Trophoblast cell (in vitro differentiated cells and primary cell): ENCODE results near the gene PHF1.

Experiments used
- DNase-seq, 2 donors: peaks; one replicate each; pipeline ENCODE4 v3.0.0-alpha.2; 2016
- H2AFZ ChIP-seq: 2 replicates; pipeline ENCODE4 v1.6.1; 2013; ENCODE audit warnings: low read length, moderate library complexity, mild to moderate bottlenecking; ENCODE audit not compliant: insufficient read depth, poor library complexity
- H2AK5ac ChIP-seq: 2 replicates; pipeline ENCODE4 v1.6.1; 2013; ENCODE audit warnings: mild to moderate bottlenecking, low read length
- H2BK120ac ChIP-seq: 2 replicates; pipeline ENCODE4 v1.6.1; 2013; ENCODE audit warnings: low read length, mild to moderate bottlenecking, moderate library complexity; ENCODE audit not compliant: insufficient read depth, poor library complexity
- H2BK12ac ChIP-seq: 2 replicates; pipeline ENCODE4 v1.6.1; 2013; ENCODE audit warnings: mild to moderate bottlenecking, low read length, moderate library complexity
- H2BK5ac ChIP-seq: 2 replicates; pipeline ENCODE4 v1.6.1; 2013; ENCODE audit warnings: low read length, low read depth, moderate library complexity, mild to moderate bottlenecking; ENCODE audit not compliant: poor library complexity
- H3K14ac ChIP-seq: 2 replicates; pipeline ENCODE4 v1.6.1; 2013; ENCODE audit warnings: mild to moderate bottlenecking, low read length
- H3K18ac ChIP-seq: 2 replicates; pipeline ENCODE4 v1.6.1; 2013; ENCODE audit warnings: mild to moderate bottlenecking, low read length
- H3K23ac ChIP-seq: 2 replicates; pipeline ENCODE4 v1.6.1; 2013; ENCODE audit warnings: low read length
- H3K27ac ChIP-seq: 2 replicates; pipeline ENCODE4 v1.5.1; 2013; ENCODE audit warnings: low read depth, mild to moderate bottlenecking, inconsistent platforms, low read length, moderate library complexity
- H3K27me3 ChIP-seq: 2 replicates; pipeline ENCODE4 v1.6.1; 2013; ENCODE audit warnings: inconsistent platforms, mild to moderate bottlenecking, low read length, moderate library complexity; ENCODE audit not compliant: insufficient read depth
- H3K36me3 ChIP-seq, 2 experiments: 1 replicate in 1 of 2; 2 replicates in 1 of 2; pipeline ENCODE4 v1.6.1; 2013; ENCODE audit warnings: low read length in 2 of 2, mild to moderate bottlenecking in 2 of 2, moderate library complexity in 1 of 2; ENCODE audit not compliant: insufficient read depth in 2 of 2, control insufficient read depth in 1 of 2
- H3K4ac ChIP-seq: 2 replicates; pipeline ENCODE4 v1.6.1; 2013; ENCODE audit warnings: low read depth, mild to moderate bottlenecking, low read length, moderate library complexity
- H3K4me1 ChIP-seq, 2 experiments: 1 replicate in 1 of 2; 2 replicates in 1 of 2; pipeline ENCODE4 v1.6.1; 2013; ENCODE audit warnings: low read length in 2 of 2, mild to moderate bottlenecking in 2 of 2, moderate library complexity in 1 of 2; ENCODE audit not compliant: insufficient read depth in 2 of 2, control insufficient read depth in 1 of 2
- H3K4me2 ChIP-seq: 2 replicates; pipeline ENCODE4 v1.6.1; 2013; ENCODE audit warnings: inconsistent platforms, mild to moderate bottlenecking, low read length, moderate library complexity
- H3K4me3 ChIP-seq: 2 replicates; pipeline ENCODE4 v1.5.1; 2013; ENCODE audit warnings: mild to moderate bottlenecking, low read depth, low read length, inconsistent platforms
- H3K79me1 ChIP-seq: one replicate; pipeline ENCODE4 v1.6.1; 2013; ENCODE audit warnings: low read length
- H3K79me2 ChIP-seq: 2 replicates; pipeline ENCODE4 v1.6.1; 2013; ENCODE audit warnings: low read length, mild to moderate bottlenecking; ENCODE audit not compliant: control insufficient read depth, insufficient read depth, poor library complexity
- H3K9ac ChIP-seq: 2 replicates; pipeline ENCODE4 v1.6.1; 2013; ENCODE audit warnings: mild to moderate bottlenecking, low read length
- H3K9me3 ChIP-seq: 2 replicates; pipeline ENCODE4 v1.6.1; 2013; ENCODE audit warnings: low read depth, mild to moderate bottlenecking, control low read depth, inconsistent platforms, low read length; ENCODE audit not compliant: insufficient read depth
- H4K12ac ChIP-seq: 2 replicates; pipeline ENCODE4 v1.6.1; 2013; ENCODE audit warnings: low read depth, mild to moderate bottlenecking, low read length, moderate library complexity
- H4K8ac ChIP-seq: 2 replicates; pipeline ENCODE4 v1.6.1; 2013; ENCODE audit warnings: low read depth, mild to moderate bottlenecking, low read length, moderate library complexity
- H4K91ac ChIP-seq: one replicate; pipeline ENCODE4 v1.6.1; 2013; ENCODE audit warnings: low read depth, mild to moderate bottlenecking, low read length, moderate library complexity
- WGBS: extraction: QIAGEN DNeasy Blood & Tissue Kit; methylation state at CpG from one replicate; pipeline ENCODE4 v1.1.7; 2013; ENCODE audit warnings: missing lambda C conversion rate; ENCODE audit not compliant: insufficient read length, insufficient coverage; ENCODE audit errors: extremely low coverage; 5-methylcytosine and 5-hydroxymethylcytosine counted together

PHF1 gene

DNA sequence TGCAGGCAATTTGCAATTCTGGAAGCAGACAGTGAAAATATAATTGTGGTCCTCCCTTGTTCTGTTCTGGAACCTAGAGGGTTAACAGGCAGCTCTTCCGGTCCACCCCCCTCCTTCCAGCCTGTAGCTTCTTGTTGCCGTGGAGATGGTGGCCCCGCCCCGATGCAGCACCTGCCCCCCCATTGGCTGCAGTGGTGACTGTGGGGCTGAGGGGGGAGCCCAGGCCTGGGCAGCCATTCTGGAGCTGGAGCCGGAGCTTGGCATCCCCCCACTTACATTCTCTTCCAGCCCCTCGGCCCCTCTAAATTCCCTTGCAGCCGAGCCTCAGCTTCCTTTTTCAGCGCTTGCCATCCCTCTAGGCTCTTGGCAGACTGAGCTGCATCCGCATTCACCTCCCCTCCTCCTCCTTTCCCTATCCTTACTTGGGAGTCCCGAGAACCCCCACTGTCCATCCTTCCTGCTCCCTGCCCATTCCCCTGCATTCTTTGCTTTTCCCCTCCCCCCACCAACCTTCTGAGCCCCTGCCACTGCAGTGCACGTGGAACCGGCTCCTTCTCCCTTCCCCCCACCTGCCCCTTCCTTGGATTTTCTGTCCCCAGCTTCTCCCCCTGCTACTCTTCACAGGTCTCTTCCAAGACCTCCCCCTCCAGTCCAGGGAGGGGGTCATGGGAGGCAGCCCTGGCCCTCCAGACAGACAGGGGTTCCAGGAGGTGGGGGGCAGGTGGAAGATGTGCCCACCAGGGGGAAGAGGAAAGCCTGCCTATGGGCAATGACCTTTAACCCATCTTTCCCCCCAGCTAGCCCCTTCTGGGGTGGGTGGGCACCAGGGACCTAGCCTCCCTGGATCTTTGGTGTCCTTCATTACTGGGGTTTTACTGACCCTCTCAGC lies 20.4 kb downstream of the PHF1 start:
- H3K79me1 ChIP-seq = peaks cover 4% of the 10 kb centered on the region
- peaks cover 39 to 48% of the 10 kb centered on the region in 2 experiments for H3K4me1 ChIP-seq
- H3K18ac ChIP-seq = peak overlapping the region; percentile 45
- H3K4me2 ChIP-seq = peak overlapping the region; percentile 68
- no peak overlapping the region for H2AFZ ChIP-seq
- no peak overlapping the region for H3K9ac ChIP-seq
- no peak overlapping the region for H2BK120ac ChIP-seq
- H3K4ac ChIP-seq = no peak overlapping the region
- H3K79me2 ChIP-seq = peaks cover 2% of the 10 kb centered on the region
- WGBS = no CpG with 5 or more reads among the region's 12 CpGs
- no peaks in the 10 kb centered on the region for H3K27me3 ChIP-seq
- no peak overlapping the region for H2BK12ac ChIP-seq
- H3K27ac ChIP-seq = no peak overlapping the region
- no peak overlapping the region for H4K8ac ChIP-seq
- H2AK5ac ChIP-seq = no peak overlapping the region
- no peak overlapping the region for H3K14ac ChIP-seq
- no peak overlapping the region for H4K12ac ChIP-seq
- no peak overlapping the region for H4K91ac ChIP-seq
- H3K9me3 ChIP-seq = peaks cover 2% of the 10 kb centered on the region
- no peak overlapping the region for H2BK5ac ChIP-seq
- peaks cover 6 to 12% of the 10 kb centered on the region in 2 experiments for H3K36me3 ChIP-seq
- no peak for DNase-seq
- H3K23ac ChIP-seq = no peak overlapping the region
- no peak overlapping the region for H3K4me3 ChIP-seq

DNA sequence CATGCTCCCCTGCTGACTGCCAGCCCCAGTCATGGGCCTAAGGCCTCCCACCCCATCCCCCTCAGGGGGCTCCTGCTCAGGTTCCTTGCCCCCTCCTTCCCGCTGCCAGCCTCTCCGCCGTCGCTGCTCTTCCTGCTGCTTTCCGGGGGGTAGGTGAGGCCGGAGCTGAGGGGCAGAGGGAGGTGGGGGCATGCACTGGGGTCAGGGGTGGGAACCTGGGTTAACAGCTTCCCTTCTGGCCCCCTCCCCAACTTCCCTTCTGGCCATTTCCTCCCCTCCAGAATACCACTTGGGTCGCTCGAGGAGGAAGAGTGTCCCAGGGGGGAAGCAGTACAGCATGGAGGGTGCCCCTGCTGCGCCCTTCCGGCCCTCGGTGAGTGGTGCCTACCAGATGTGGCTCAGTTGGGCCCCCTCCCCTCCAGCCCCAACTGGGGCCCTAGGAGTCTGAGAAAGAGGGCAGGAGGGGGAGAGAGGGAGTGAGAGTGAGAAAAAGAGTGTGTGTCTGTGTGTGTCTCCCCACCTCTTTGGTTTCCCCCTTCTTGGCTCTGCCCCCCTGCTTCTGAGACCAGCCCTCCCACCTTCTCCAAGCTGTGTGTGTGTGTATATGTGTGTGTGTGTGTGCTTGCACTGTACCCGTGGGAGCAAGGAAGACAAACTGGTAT lies 21.2 kb downstream of the PHF1 start:
- peaks cover 2% of the 10 kb centered on the region for H3K79me2 ChIP-seq
- no peak overlapping the region for H3K4me3 ChIP-seq
- no peak for DNase-seq
- peaks cover 8 to 16% of the 10 kb centered on the region in 2 experiments for H3K36me3 ChIP-seq
- H3K9ac ChIP-seq = no peak overlapping the region
- H4K91ac ChIP-seq = no peak overlapping the region
- H3K4ac ChIP-seq = no peak overlapping the region
- peak overlapping the region; percentile 3 for H3K14ac ChIP-seq
- H2AFZ ChIP-seq = no peak overlapping the region
- H3K27ac ChIP-seq = no peak overlapping the region
- H3K4me2 ChIP-seq = no peak overlapping the region
- H3K23ac ChIP-seq = no peak overlapping the region
- H3K79me1 ChIP-seq = peaks cover 4% of the 10 kb centered on the region
- H3K27me3 ChIP-seq = no peaks in the 10 kb centered on the region
- WGBS = no CpG with 5 or more reads among the region's 12 CpGs
- H4K12ac ChIP-seq = no peak overlapping the region
- H3K4me1 ChIP-seq = peaks cover 38 to 45% of the 10 kb centered on the region in 2 experiments
- no peak overlapping the region for H2BK5ac ChIP-seq
- no peak overlapping the region for H2BK12ac ChIP-seq
- H3K9me3 ChIP-seq = peaks cover 4% of the 10 kb centered on the region
- H2AK5ac ChIP-seq = no peak overlapping the region
- no peak overlapping the region for H4K8ac ChIP-seq
- H2BK120ac ChIP-seq = no peak overlapping the region
- peak overlapping the region; percentile 45 for H3K18ac ChIP-seq

GRCh38 chr6:33432546-33432945 lies 21.7 kb downstream of the PHF1 start:
- H2AK5ac ChIP-seq = no peak overlapping the region
- H3K4me1 ChIP-seq = peaks cover 33 to 40% of the 10 kb centered on the region in 2 experiments
- H4K12ac ChIP-seq = no peak overlapping the region
- no peak overlapping the region for H3K14ac ChIP-seq
- H2AFZ ChIP-seq = no peak overlapping the region
- no peak overlapping the region for H3K23ac ChIP-seq
- H2BK12ac ChIP-seq = no peak overlapping the region
- H3K4me2 ChIP-seq = peak overlapping the region; percentile 24
- H2BK5ac ChIP-seq = no peak overlapping the region
- no peak overlapping the region for H2BK120ac ChIP-seq
- no peak overlapping the region for H3K4me3 ChIP-seq
- peaks cover 2% of the 10 kb centered on the region for H3K79me2 ChIP-seq
- peaks cover 3% of the 10 kb centered on the region for H3K79me1 ChIP-seq
- no peak overlapping the region for H4K8ac ChIP-seq
- no peak overlapping the region for H4K91ac ChIP-seq
- DNase-seq = no peak
- no CpG with 5 or more reads among the region's 10 CpGs for WGBS
- no peaks in the 10 kb centered on the region for H3K27me3 ChIP-seq
- H3K9ac ChIP-seq = no peak overlapping the region
- no peak overlapping the region for H3K27ac ChIP-seq
- H3K18ac ChIP-seq = no peak overlapping the region
- peaks cover 9 to 22% of the 10 kb centered on the region in 2 experiments for H3K36me3 ChIP-seq
- no peak overlapping the region for H3K4ac ChIP-seq
- peaks cover 4% of the 10 kb centered on the region for H3K9me3 ChIP-seq

GRCh38 chr6:33433001-33433543 lies 22.3 kb downstream of the PHF1 start:
- no peak overlapping the region for H4K8ac ChIP-seq
- H2AFZ ChIP-seq = no peak overlapping the region
- H4K91ac ChIP-seq = no peak overlapping the region
- H3K23ac ChIP-seq = no peak overlapping the region
- peaks cover 4% of the 10 kb centered on the region for H3K9me3 ChIP-seq
- H3K4ac ChIP-seq = no peak overlapping the region
- H3K4me1 ChIP-seq = peaks cover 33 to 39% of the 10 kb centered on the region in 2 experiments
- WGBS = no CpG with 5 or more reads among the region's 1 CpG
- H3K9ac ChIP-seq = no peak overlapping the region
- H3K4me3 ChIP-seq = no peak overlapping the region
- no peak overlapping the region for H2AK5ac ChIP-seq
- H2BK5ac ChIP-seq = no peak overlapping the region
- H3K36me3 ChIP-seq = peaks cover 13 to 26% of the 10 kb centered on the region in 2 experiments
- peak overlapping the region; percentile 6 for H3K27ac ChIP-seq
- H3K14ac ChIP-seq = no peak overlapping the region
- H3K79me1 ChIP-seq = peaks cover 2% of the 10 kb centered on the region
- no peaks in the 10 kb centered on the region for H3K27me3 ChIP-seq
- H3K18ac ChIP-seq = no peak overlapping the region
- no peak overlapping the region for H2BK12ac ChIP-seq
- no peak for DNase-seq
- H3K4me2 ChIP-seq = peak overlapping the region; percentile 51
- peaks cover 2% of the 10 kb centered on the region for H3K79me2 ChIP-seq
- H2BK120ac ChIP-seq = no peak overlapping the region
- H4K12ac ChIP-seq = no peak overlapping the region
